ENCODE measurements around the gene ARL15.

DNA sequence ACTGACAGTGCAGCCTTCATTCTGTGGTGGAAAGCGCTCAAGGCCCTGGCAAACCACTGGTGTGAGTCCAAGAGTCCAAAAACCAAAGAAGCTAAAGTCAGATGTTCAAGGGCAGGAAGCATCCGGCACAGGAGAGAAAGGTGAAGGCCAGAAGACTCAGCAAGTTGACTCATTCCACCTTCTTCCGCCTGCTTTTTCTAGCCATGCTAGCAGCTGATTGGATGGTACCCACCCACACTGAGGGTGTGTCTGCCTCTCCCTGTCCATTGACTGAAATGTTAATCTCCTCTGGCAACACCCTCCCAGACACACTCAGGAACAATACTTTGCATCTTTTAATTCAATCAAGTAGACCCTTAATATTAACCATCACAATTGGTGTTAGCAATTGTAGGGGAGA, 453.9 kb downstream of the ARL15 start:
- TF ChIP-seq, protein P1, sequence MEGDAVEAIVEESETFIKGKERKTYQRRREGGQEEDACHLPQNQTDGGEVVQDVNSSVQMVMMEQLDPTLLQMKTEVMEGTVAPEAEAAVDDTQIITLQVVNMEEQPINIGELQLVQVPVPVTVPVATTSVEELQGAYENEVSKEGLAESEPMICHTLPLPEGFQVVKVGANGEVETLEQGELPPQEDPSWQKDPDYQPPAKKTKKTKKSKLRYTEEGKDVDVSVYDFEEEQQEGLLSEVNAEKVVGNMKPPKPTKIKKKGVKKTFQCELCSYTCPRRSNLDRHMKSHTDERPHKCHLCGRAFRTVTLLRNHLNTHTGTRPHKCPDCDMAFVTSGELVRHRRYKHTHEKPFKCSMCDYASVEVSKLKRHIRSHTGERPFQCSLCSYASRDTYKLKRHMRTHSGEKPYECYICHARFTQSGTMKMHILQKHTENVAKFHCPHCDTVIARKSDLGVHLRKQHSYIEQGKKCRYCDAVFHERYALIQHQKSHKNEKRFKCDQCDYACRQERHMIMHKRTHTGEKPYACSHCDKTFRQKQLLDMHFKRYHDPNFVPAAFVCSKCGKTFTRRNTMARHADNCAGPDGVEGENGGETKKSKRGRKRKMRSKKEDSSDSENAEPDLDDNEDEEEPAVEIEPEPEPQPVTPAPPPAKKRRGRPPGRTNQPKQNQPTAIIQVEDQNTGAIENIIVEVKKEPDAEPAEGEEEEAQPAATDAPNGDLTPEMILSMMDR (IDR thresholded peaks at IDR 0.05; ENCODE audit: extremely low read depth in 1 of 2, insufficient read depth in 1 of 2, low read depth in 1 of 2, low read length in 2 of 2) = no peak
- no peak for TF ChIP-seq POLR2A (IDR thresholded peaks at IDR 0.05; ENCODE audit: low read depth, low read length)
- TF ChIP-seq EZH2 (IDR thresholded peaks at IDR 0.05; ENCODE audit: borderline replicate concordance, low read depth, low read length, severe bottlenecking) = no peak
- TF ChIP-seq POLR2AphosphoS5 (IDR thresholded peaks at IDR 0.05; ENCODE audit: insufficient read depth, low read depth, low read length) = no peak
- TF ChIP-seq FOS (IDR thresholded peaks at IDR 0.05; ENCODE audit: borderline replicate concordance, insufficient read depth, low read length) = no peak
- TF ChIP-seq, protein P2, sequence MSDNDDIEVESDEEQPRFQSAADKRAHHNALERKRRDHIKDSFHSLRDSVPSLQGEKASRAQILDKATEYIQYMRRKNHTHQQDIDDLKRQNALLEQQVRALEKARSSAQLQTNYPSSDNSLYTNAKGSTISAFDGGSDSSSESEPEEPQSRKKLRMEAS (IDR thresholded peaks at IDR 0.05; ENCODE audit: insufficient read depth, insufficient read length) = no peak
- no peak for TF ChIP-seq JUN (IDR thresholded peaks at IDR 0.05; ENCODE audit: borderline replicate concordance, insufficient read depth, insufficient read length, low read depth)
- TF ChIP-seq MYC (IDR thresholded peaks at IDR 0.05; ENCODE audit: low read depth, low read length) = no peak
- TF ChIP-seq GATA2 (IDR thresholded peaks at IDR 0.05; ENCODE audit: insufficient read depth, insufficient read length, low read depth, low read length) = no peak

Measured in endothelial cell of umbilical vein (primary cell).